ENCODE data around the gene IGF2R. TPM values are rescaled to one million over a fixed set of nuclear protein-coding genes. Genes with fewer than 3 reads are reported as not detected.

IGF2R gene
- total and polyA plus RNA-seq, 8 donors: 2.0 to 70.5 (median 31.5) TPM

DNA sequence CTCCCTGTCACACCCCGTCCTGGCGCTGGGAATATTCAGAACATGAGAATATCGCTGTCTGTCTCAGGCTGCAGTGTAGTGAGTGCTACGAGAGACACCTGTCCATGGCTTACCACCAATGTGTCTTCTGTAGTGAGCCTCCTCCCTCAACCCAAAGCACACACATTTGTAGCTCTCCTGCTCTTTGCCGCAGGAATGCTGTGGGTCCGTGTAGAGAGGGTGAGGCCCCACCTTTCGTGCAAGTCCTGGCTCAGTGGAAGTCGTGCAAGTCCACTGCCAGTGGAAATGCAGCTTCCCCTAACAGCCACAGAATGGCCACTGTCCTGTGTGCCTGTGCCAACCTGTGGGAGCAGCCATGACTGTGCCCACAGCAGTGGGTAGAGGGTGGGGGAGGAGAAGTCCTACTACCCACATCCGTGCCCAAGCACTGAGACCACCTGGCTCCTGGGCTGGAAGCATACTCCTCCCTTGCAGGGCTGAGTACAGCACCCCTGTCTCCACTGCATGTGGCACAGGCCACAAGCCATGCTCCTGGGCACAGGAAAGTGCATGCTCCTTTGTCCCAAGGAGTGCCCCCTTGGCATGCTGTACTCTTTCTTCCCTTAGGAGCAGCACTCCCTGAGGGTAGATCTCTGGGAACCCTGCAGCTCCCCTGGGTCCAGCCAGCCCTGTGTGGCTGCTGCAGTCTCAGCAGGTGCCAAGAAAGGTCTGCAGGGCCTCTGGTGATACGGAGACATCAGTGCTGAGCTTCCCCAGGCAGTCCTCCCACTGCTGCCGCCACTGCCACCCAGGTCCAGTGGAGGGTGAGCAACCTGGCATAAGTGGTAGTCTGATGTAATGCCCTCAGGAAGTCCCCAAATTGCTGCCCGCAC is 28.0 kb downstream of the IGF2R start:
- intact Hi-C loops (cut with DNase I; ENCODE audit: low total_unique reads): no loop called here
- Histone ChIP-seq H3K4me1 (peaks cover 0 to 33% (median 5%) of the 10 kb centered on the region in 4 donors), H3K4me3 (no peak overlapping the region), H3K27me3 (no peaks in the 10 kb centered on the region), H3K36me3 (peaks cover 0 to 36% (median 14%) of the 10 kb centered on the region in 4 donors), H3K27ac (no peak overlapping the region), H3K9me3 (no peaks in the 10 kb centered on the region)
- TF ChIP-seq POLR2A (IDR thresholded peaks at IDR 0.05): no peak
- TF ChIP-seq, protein P1, sequence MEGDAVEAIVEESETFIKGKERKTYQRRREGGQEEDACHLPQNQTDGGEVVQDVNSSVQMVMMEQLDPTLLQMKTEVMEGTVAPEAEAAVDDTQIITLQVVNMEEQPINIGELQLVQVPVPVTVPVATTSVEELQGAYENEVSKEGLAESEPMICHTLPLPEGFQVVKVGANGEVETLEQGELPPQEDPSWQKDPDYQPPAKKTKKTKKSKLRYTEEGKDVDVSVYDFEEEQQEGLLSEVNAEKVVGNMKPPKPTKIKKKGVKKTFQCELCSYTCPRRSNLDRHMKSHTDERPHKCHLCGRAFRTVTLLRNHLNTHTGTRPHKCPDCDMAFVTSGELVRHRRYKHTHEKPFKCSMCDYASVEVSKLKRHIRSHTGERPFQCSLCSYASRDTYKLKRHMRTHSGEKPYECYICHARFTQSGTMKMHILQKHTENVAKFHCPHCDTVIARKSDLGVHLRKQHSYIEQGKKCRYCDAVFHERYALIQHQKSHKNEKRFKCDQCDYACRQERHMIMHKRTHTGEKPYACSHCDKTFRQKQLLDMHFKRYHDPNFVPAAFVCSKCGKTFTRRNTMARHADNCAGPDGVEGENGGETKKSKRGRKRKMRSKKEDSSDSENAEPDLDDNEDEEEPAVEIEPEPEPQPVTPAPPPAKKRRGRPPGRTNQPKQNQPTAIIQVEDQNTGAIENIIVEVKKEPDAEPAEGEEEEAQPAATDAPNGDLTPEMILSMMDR (IDR thresholded peaks at IDR 0.05): no peak
- TF ChIP-seq POLR2AphosphoS5 (IDR thresholded peaks at IDR 0.05): no peak
- TF ChIP-seq EP300 (IDR thresholded peaks at IDR 0.05): no peak
- 72 to 94% (median 83%) methylated on average over 10 to 12 of the region's 12 CpGs for WGBS, 5 donors
- no peak for DNase-seq

DNA sequence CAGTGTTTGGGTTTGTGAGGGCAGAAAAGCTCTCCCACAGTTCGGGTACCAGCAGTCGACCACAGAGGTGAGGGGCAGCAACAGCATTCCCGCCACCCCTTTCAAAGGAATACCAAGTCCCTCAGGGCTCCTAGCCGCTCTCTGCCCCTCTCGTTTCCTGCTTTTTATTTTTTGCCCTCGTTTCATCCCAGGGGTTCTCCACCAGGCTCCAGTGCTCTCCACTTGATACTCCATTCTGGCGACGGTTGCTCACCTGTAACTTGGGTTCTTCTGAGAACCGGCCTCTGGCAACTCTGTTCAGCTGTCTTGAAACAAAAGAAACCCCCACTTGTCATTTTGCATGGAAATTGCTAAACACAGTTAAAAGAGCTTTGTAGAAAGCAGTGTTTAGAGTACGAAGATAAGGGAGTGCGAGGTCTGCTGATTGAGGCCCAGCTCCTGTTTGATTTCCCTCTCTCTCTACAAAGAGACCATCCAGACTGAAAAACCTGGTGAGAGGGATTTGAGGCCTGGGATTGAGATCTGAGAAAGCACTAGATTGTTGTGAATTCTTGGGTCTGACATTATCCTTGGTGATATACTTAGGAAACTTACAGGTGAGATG is 28.7 kb downstream of the IGF2R start:
- DNase-seq: no peak
- Histone ChIP-seq H3K4me1 (peaks cover 0 to 33% (median 5%) of the 10 kb centered on the region in 4 donors), H3K27me3 (no peaks in the 10 kb centered on the region), H3K27ac (no peak overlapping the region), H3K4me3 (no peak overlapping the region), H3K9me3 (no peaks in the 10 kb centered on the region), H3K36me3 (peaks cover 0 to 28% (median 10%) of the 10 kb centered on the region in 4 donors)
- TF ChIP-seq POLR2A (IDR thresholded peaks at IDR 0.05) (no peak), EP300 (IDR thresholded peaks at IDR 0.05) (no peak), POLR2AphosphoS5 (IDR thresholded peaks at IDR 0.05) (no peak)
- TF ChIP-seq, protein P1 (IDR thresholded peaks at IDR 0.05): no peak
- 62 to 79% (median 74%) methylated on average over 11 of the region's 11 CpGs for WGBS, 5 donors
- intact Hi-C loops (cut with DNase I; ENCODE audit: low total_unique reads): no loop called here

DNA sequence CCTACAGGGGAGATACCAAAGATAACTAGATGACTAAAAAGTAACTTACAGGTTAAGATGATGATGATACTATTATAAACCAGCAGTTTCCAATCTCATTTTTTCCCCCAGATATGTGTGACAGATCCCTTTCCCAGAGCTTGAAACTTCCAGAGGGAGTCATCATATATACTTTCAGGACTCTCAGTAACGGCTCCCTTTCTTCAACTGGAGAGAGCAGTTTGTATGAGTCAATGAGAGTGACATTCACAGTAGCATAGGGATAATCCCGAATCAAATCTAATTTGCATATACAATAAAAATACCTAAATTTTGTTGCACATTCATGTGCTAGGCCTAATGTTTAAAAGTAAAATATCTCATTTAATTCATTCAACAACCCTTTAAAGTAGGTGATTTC is 29.7 kb downstream of the IGF2R start:
- DNase-seq: no peak
- peaks cover 0 to 29% (median 8%) of the 10 kb centered on the region in 4 donors for H3K4me1 ChIP-seq
- H3K9me3 ChIP-seq: no peaks in the 10 kb centered on the region
- H3K4me3 ChIP-seq: no peak overlapping the region
- 81 to 93% (median 90%) methylated on average over 2 of the region's 2 CpGs for WGBS, 5 donors
- H3K27me3 ChIP-seq: no peaks in the 10 kb centered on the region
- intact Hi-C loops (cut with DNase I; ENCODE audit: low total_unique reads): no loop called here
- TF ChIP-seq, protein P1 (IDR thresholded peaks at IDR 0.05): no peak
- TF ChIP-seq POLR2AphosphoS5 (IDR thresholded peaks at IDR 0.05) (no peak), POLR2A (IDR thresholded peaks at IDR 0.05) (no peak), EP300 (IDR thresholded peaks at IDR 0.05) (no peak)
- peaks cover 0 to 27% (median 10%) of the 10 kb centered on the region in 4 donors for H3K36me3 ChIP-seq
- no peak overlapping the region for H3K27ac ChIP-seq

DNA sequence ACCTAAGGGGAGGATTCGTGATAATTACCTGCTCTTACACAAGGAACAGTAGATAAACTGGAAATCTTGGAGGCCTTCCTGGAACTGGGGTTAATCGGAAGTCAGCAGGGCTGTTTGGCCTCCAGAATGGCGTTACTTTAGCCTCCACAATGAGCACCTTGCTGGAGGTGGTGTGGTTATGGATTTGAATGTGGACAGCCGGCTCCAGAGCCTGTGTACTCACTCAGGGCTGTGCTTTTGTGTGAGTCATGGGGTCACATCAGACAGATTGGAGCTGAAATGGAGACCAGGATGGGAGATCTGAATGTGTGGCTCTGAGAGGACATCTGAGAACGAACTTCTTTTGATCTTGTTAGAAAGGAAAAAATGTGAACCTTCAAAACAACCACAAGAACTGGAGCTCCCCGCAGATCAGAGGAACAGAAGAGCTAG is 30.4 kb downstream of the IGF2R start:
- Histone ChIP-seq H3K27ac (no peak overlapping the region), H3K4me3 (no peak overlapping the region), H3K36me3 (peaks cover 0 to 27% (median 10%) of the 10 kb centered on the region in 4 donors), H3K9me3 (no peaks in the 10 kb centered on the region), H3K4me1 (peaks cover 0 to 28% (median 13%) of the 10 kb centered on the region in 4 donors), H3K27me3 (no peaks in the 10 kb centered on the region)
- intact Hi-C loops (cut with DNase I; ENCODE audit: low total_unique reads): no loop called here
- DNase-seq: no peak
- 81 to 94% (median 87%) methylated on average over 6 of the region's 6 CpGs for WGBS, 5 donors
- TF ChIP-seq EP300 (IDR thresholded peaks at IDR 0.05): no peak
- no peak for TF ChIP-seq POLR2AphosphoS5 (IDR thresholded peaks at IDR 0.05)
- no peak for TF ChIP-seq POLR2A (IDR thresholded peaks at IDR 0.05)
- TF ChIP-seq, protein P1 (IDR thresholded peaks at IDR 0.05): no peak

Measured in stomach (tissue), 9 donors.